ENCODE measurements around the gene OGFR. TPM values are rescaled to one million over a fixed set of nuclear protein-coding genes. Genes with fewer than 3 reads are reported as not detected.

The OGFR gene
- polyA plus RNA-seq, 1 donor (not counting 4 experiments of a cell fraction or from before 2014, with no cell fraction given) = 39.8 TPM

- no peak for TF ChIP-seq CTCF (optimal IDR thresholded peaks at IDR 0.05 in 1 of 3, IDR thresholded peaks at IDR 0.05 in 1 of 3, conservative IDR thresholded peaks at IDR 0.05 in 1 of 3; ENCODE audit: extremely low read depth in 1 of 3, insufficient read depth in 2 of 3, low read length in 3 of 3)
- no peak for TF ChIP-seq EZH2 (IDR thresholded peaks at IDR 0.05; ENCODE audit: low read length)
- H3K36me3 ChIP-seq (ENCODE audit: control insufficient read depth in 2 of 2, extremely low read depth in 1 of 2, insufficient read depth in 2 of 2, low read length in 2 of 2) = no peaks in the 10 kb centered on the region
- H3K27me3 ChIP-seq (ENCODE audit: control insufficient read depth, extremely low read depth, insufficient read depth, low read length) = peaks cover 13% of the 10 kb centered on the region
These were observed 33.7 kb upstream of the OGFR start for GRCh38 chr20:62770916-62771315.

GRCh38 chr20:62771396-62772102 is 33.1 kb upstream of the OGFR start:
- Histone ChIP-seq H3K27me3 (ENCODE audit: control insufficient read depth, extremely low read depth, insufficient read depth, low read length) (peaks cover 7% of the 10 kb centered on the region), H3K4me2 (ENCODE audit: control insufficient read depth, extremely low read depth, insufficient read depth, low read depth, low read length) (no peak overlapping the region), H2AFZ (ENCODE audit: control insufficient read depth, low read length) (no peak overlapping the region), H3K79me2 (ENCODE audit: control insufficient read depth, insufficient read depth, low read length) (no peaks in the 10 kb centered on the region), H3K27ac (ENCODE audit: control insufficient read depth, insufficient read depth, low read length) (no peak overlapping the region), H3K9ac (ENCODE audit: control insufficient read depth, extremely low read depth, insufficient read depth, low read length) (no peak overlapping the region), H3K4me3 (ENCODE audit: control insufficient read depth in 2 of 3, extremely low read depth in 1 of 3, insufficient read depth in 2 of 3, low read depth in 1 of 3, low read length in 3 of 3) (no peak overlapping the region), H3K36me3 (ENCODE audit: control insufficient read depth in 2 of 2, extremely low read depth in 1 of 2, insufficient read depth in 2 of 2, low read length in 2 of 2) (no peaks in the 10 kb centered on the region), H3K9me1 (ENCODE audit: control insufficient read depth, extremely low read depth, insufficient read depth, low read length) (no peaks in the 10 kb centered on the region), H4K20me1 (ENCODE audit: control insufficient read depth, extremely low read depth, insufficient read depth, low read length) (no peaks in the 10 kb centered on the region), H3K4me1 (ENCODE audit: control insufficient read depth, extremely low read depth, insufficient read depth, low read length) (peaks cover 32% of the 10 kb centered on the region), H3K9me3 (ENCODE audit: control insufficient read depth, low read depth, low read length) (no peaks in the 10 kb centered on the region)
- FAIRE-seq = no peak
- no peak for DNase-seq (ENCODE audit: low read depth, low spot score)
- dilution Hi-C loops (cut with MboI; ENCODE audit: extremely low pct_ligation_motif_present, low sequenced_read_pairs) = no loop called here
- TF ChIP-seq CTCF (optimal IDR thresholded peaks at IDR 0.05 in 1 of 3, IDR thresholded peaks at IDR 0.05 in 1 of 3, conservative IDR thresholded peaks at IDR 0.05 in 1 of 3; ENCODE audit: extremely low read depth in 1 of 3, insufficient read depth in 2 of 3, low read length in 3 of 3) = no peak
- TF ChIP-seq EZH2 (IDR thresholded peaks at IDR 0.05; ENCODE audit: low read length) = no peak

More at GRCh38 chr20:62770916-62771315, 33.7 kb upstream of the OGFR start:
- dilution Hi-C loops (cut with MboI; ENCODE audit: extremely low pct_ligation_motif_present, low sequenced_read_pairs) = no loop called here
- no peak for FAIRE-seq
- Histone ChIP-seq H3K79me2 (ENCODE audit: control insufficient read depth, insufficient read depth, low read length) (no peaks in the 10 kb centered on the region), H3K9ac (ENCODE audit: control insufficient read depth, extremely low read depth, insufficient read depth, low read length) (no peak overlapping the region), H3K4me1 (ENCODE audit: control insufficient read depth, extremely low read depth, insufficient read depth, low read length) (peaks cover 29% of the 10 kb centered on the region), H3K27ac (ENCODE audit: control insufficient read depth, insufficient read depth, low read length) (no peak overlapping the region), H4K20me1 (ENCODE audit: control insufficient read depth, extremely low read depth, insufficient read depth, low read length) (no peaks in the 10 kb centered on the region), H3K9me3 (ENCODE audit: control insufficient read depth, low read depth, low read length) (no peaks in the 10 kb centered on the region), H2AFZ (ENCODE audit: control insufficient read depth, low read length) (no peak overlapping the region), H3K9me1 (ENCODE audit: control insufficient read depth, extremely low read depth, insufficient read depth, low read length) (no peaks in the 10 kb centered on the region), H3K4me2 (ENCODE audit: control insufficient read depth, extremely low read depth, insufficient read depth, low read depth, low read length) (no peak overlapping the region), H3K4me3 (ENCODE audit: control insufficient read depth in 2 of 3, extremely low read depth in 1 of 3, insufficient read depth in 2 of 3, low read depth in 1 of 3, low read length in 3 of 3) (no peak overlapping the region)
- no peak for DNase-seq (ENCODE audit: low read depth, low spot score)

Data from keratinocyte (primary cell).